Esophagus muscularis mucosa (tissue), 4 donors: Measurements from ENCODE around the gene EPHB3. TPM values are rescaled to one million over a fixed set of nuclear protein-coding genes. Genes with fewer than 3 reads are reported as not detected.

Experiments
- DNase-seq: peaks from one replicate; pipeline ENCODE4 v3.0.0-alpha.2; 2017; ENCODE audit errors: extremely low spot score
- H3K27ac ChIP-seq, 4 donors: fragments of 200-600 bp; sonication (generic); replicated peaks in 1 of 4; 1 replicate in 3 of 4; 2 replicates in 1 of 4; pipeline ENCODE4 v1.5.1; 2016 to 2019; ENCODE audit warnings: mild to moderate bottlenecking in 1 of 4
- H3K27me3 ChIP-seq, 4 donors: fragments of 200-600 bp; sonication (generic); one replicate each; pipeline versions ENCODE4 v1.5.1 to v1.6.0; 2016 to 2019
- H3K36me3 ChIP-seq, 4 donors: fragments of 200-600 bp; sonication (generic); one replicate each; pipeline ENCODE4 v1.5.1; 2016 to 2019
- H3K4me1 ChIP-seq, 4 donors: fragments of 200-600 bp; sonication (generic); one replicate each; pipeline ENCODE4 v1.5.1; 2016 to 2019
- H3K4me3 ChIP-seq, 4 donors: fragments of 200-600 bp; sonication (generic); 1 replicate in 2 of 4; 2 replicates in 2 of 4; pipeline ENCODE4 v1.5.1; 2016 to 2019; ENCODE audit warnings: mild to moderate bottlenecking in 4 of 4, moderate library complexity in 1 of 4
- H3K9me3 ChIP-seq, 4 donors: fragments of 200-600 bp; sonication (generic); 1 replicate in 3 of 4; 2 replicates in 1 of 4; pipeline ENCODE4 v1.5.1; 2016 to 2019
- EP300 ChIP-seq: sonication (generic); formaldehyde crosslinking; IDR thresholded peaks from one replicate; pipeline ENCODE4 v1.6.1; 2017; ENCODE audit warnings: antibody characterized with exemption
- POLR2A ChIP-seq: fragments of 450-650 bp; IDR thresholded peaks from one replicate; pipeline ENCODE4 v1.6.1; 2017; ENCODE audit warnings: antibody characterized with exemption, moderate library complexity, mild to moderate bottlenecking, low read depth
- POLR2AphosphoS5 ChIP-seq, 2 donors: sonication (generic); formaldehyde crosslinking; IDR thresholded peaks; one replicate each; pipeline ENCODE4 v1.6.1; 2017; ENCODE audit warnings: antibody characterized with exemption in 2 of 2
- WGBS: methylation state at CpG from one replicate; pipeline ENCODE4 v1.1.5; 2018; 5-methylcytosine and 5-hydroxymethylcytosine counted together
- intact Hi-C: fragments of 100-400 bp; cut with DNase I; formaldehyde crosslinking; loops from one replicate; pipeline ENCODE4 v1.15.1; 2023
- total RNA-seq, 4 donors: library from RNA; depleted of rRNA; stranded (reverse); fragments of >200 nt; gene quantifications; one replicate each; pipeline versions ENCODE4 v1.1.0 to v1.2.1, GENCODE V29; 2016
- TF ChIP-seq, protein P1 (sequence below), 3 experiments: fragments of 200-600 bp in 2 of 3; fragments of 450-650 bp in 1 of 3; sonication (generic) in 2 of 3; IDR thresholded peaks; one replicate each; pipeline ENCODE4 v1.5.1; 2017 to 2019; ENCODE audit warnings: antibody characterized with exemption in 3 of 3, mild to moderate bottlenecking in 2 of 3, moderate library complexity in 1 of 3

The EPHB3 gene
- total RNA-seq, 4 donors from 2014 or later: 1.5 to 6.1 (median 3.5) TPM

DNA sequence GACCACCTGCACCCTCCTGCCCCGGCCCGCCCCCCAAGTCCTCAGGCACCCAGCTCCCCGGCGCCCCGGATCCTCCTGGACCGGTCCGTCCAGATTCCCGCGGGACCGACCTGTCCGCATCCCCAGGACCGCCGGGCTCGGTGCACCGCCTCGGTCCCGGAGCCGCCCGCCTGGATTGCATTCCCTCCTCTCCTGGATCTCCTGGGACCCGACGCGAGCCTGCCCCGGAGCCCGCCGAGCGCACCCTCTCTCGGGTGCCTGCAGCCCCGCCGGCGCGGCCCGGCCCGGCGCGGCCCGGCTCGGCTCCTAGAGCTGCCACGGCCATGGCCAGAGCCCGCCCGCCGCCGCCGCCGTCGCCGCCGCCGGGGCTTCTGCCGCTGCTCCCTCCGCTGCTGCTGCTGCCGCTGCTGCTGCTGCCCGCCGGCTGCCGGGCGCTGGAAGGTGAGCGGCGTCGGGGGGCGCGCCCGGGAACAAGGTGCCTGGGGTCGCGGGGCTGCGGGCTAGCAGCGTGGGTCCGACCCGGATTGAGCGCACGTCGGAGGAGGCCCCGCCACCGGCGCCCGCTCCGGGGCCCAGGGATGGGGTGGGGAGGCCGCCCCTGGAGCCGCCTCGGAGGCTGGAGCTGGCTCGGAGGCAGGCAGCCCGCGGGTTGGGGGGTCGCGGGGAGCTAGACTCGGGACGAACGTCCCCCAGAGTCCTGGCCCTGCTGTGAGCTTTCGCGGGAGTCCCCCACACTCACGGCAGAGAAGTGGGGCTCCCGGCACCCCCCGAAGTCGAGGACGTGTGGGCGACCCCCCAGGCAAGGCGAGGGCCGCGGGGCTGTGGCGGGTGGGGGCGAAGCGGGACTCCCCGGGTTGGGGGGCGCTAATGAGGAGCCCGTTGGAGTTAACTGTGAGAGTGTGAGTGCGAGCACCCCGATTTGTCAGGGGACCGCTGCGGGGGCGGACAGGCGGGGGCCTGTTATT is 610 bp downstream of the EPHB3 start:
- Histone ChIP-seq H3K4me3 (peak overlapping the region; percentile 77 to 82 (median 79)), H3K4me1 (peaks cover 15 to 64% (median 61%) of the 10 kb centered on the region in 4 donors), H3K27ac (peak overlapping the region; percentile 73 to 89 (median 84)), H3K27me3 (no peaks in the 10 kb centered on the region), H3K36me3 (no peaks in the 10 kb centered on the region), H3K9me3 (no peaks in the 10 kb centered on the region)
- intact Hi-C loops: loop anchor here (1.0 kb wide), 1 partner anchor 218 kb away; no protein-coding TSS in a partner anchor
- no peak for TF ChIP-seq EP300
- no peak for TF ChIP-seq POLR2AphosphoS5 (IDR thresholded peaks at IDR 0.05)
- TF ChIP-seq, protein P1, sequence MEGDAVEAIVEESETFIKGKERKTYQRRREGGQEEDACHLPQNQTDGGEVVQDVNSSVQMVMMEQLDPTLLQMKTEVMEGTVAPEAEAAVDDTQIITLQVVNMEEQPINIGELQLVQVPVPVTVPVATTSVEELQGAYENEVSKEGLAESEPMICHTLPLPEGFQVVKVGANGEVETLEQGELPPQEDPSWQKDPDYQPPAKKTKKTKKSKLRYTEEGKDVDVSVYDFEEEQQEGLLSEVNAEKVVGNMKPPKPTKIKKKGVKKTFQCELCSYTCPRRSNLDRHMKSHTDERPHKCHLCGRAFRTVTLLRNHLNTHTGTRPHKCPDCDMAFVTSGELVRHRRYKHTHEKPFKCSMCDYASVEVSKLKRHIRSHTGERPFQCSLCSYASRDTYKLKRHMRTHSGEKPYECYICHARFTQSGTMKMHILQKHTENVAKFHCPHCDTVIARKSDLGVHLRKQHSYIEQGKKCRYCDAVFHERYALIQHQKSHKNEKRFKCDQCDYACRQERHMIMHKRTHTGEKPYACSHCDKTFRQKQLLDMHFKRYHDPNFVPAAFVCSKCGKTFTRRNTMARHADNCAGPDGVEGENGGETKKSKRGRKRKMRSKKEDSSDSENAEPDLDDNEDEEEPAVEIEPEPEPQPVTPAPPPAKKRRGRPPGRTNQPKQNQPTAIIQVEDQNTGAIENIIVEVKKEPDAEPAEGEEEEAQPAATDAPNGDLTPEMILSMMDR (IDR thresholded peaks at IDR 0.05): no peak
- no peak for TF ChIP-seq POLR2A
- 7% methylated on average over 12 of the region's 109 CpGs for WGBS
- DNase-seq: no peak

DNA sequence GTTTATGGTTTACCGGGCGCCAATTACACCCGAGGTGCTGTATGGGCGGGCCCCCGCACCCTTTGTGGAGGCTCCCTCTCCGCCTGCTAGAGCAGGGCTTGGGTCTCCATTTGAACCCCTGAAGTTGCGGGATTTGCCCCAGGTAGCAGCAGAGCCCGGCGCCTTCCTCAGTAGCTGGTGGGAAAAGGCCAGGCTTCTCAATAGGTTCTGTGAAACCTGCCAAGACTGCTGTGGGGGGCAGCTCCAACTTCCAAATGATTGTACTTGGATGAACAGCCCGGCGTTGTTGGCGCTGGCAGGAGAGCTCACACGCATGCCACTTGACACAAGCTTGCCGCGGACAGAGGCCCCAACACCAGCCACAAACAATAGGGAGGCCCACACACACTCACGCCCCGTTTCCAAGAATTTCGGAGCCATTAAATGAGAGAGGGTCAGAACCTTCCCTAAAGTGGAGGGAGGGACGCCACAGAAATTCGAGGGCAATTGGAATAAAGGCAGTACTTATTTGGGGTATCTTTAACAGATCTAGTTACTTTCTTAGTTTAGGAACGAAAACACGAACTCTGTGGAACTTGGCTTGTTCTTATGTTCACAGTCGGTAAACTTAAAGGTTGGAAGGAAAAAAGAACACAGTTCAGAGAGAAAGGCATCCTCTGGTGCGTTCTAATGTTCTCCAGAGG is 1.4 kb downstream of the EPHB3 start:
- Histone ChIP-seq H3K27me3 (no peaks in the 10 kb centered on the region), H3K4me1 (peaks cover 17 to 72% (median 70%) of the 10 kb centered on the region in 4 donors), H3K4me3 (peak overlapping the region; percentile 77 to 82 (median 79)), H3K36me3 (no peaks in the 10 kb centered on the region), H3K9me3 (no peaks in the 10 kb centered on the region), H3K27ac (peak overlapping the region; percentile 73 to 89 (median 84))
- no peak for DNase-seq
- intact Hi-C loops: no loop called here
- WGBS: 31% methylated on average over 9 of the region's 24 CpGs
- TF ChIP-seq EP300 (no peak), POLR2A (no peak), POLR2AphosphoS5 (IDR thresholded peaks at IDR 0.05) (no peak)
- TF ChIP-seq, protein P1 (IDR thresholded peaks at IDR 0.05): no peak

DNA sequence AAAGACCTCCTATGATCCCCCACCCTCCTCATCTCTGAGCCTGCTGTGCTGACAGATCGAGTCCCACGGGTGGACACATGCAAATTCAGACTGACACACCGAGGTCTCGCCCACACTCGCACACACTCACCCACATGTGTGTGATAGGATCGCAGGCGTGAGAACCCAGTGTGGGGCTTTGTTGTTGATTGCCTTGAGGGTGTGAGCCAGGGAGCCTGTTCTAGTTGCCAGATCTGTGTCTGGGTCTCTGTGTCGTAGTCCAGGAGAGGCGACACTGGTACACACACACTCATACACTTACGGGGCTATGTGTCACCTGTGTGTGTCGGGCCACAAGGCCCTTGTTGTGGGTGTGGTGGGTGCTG is 2.0 kb downstream of the EPHB3 start:
- Histone ChIP-seq H3K27ac (peak overlapping the region; percentile 73 to 89 (median 84)), H3K9me3 (no peaks in the 10 kb centered on the region), H3K4me3 (peak overlapping the region; percentile 77 to 82 (median 79)), H3K27me3 (no peaks in the 10 kb centered on the region), H3K36me3 (no peaks in the 10 kb centered on the region), H3K4me1 (peaks cover 22 to 78% (median 75%) of the 10 kb centered on the region in 4 donors)
- intact Hi-C loops: no loop called here
- TF ChIP-seq EP300 (no peak), POLR2AphosphoS5 (IDR thresholded peaks at IDR 0.05) (no peak), POLR2A (no peak)
- TF ChIP-seq, protein P1 (IDR thresholded peaks at IDR 0.05): no peak
- no peak for DNase-seq
- 45% methylated on average over 11 of the region's 11 CpGs for WGBS

DNA sequence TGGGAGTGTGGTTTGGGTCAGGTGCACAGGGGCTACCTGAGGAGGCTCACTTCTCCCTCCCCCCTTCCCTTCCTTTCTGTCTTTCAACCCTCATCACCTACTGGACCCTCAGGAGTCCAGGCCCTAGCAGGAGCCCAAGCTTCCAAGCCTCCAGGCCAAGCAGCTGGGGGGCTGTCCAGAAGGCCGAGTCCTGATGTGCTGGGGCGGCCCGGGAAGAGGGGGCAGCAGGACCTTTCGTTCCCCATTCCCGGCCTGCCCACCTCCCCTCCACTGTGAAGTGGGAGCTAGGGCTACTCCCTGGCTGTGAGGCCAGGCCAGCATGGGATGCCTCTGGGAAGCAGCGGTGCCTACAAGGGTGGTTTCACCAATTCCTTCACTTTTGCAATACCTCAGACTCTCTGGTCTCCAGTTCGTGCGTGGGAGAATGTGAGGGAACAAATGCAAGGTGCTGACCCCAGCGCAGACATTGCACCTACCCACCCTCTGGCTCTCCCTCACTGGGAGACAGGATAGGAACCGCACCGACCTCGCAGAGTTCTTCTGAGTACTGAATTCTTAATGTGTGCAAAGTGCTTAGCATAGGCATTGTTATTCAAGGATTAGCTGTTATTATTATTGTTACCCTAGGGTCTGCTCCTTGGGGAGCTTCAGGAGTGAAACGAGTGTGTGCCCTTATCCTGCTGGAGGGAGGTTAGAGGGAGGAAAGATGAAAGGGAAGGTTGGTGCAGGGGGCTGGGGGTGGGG is 2.5 kb downstream of the EPHB3 start:
- no peaks in the 10 kb centered on the region for H3K27me3 ChIP-seq
- WGBS: 79% methylated on average over 8 of the region's 13 CpGs
- peak overlapping the region; percentile 73 to 89 (median 84) for H3K27ac ChIP-seq
- no peak for TF ChIP-seq POLR2AphosphoS5 (IDR thresholded peaks at IDR 0.05)
- TF ChIP-seq, protein P1 (IDR thresholded peaks at IDR 0.05): no peak
- no peak for TF ChIP-seq EP300
- no peak for TF ChIP-seq POLR2A
- H3K4me1 ChIP-seq: peaks cover 24 to 80% (median 78%) of the 10 kb centered on the region in 4 donors
- peak overlapping the region in 3 of 4 donors; percentile 77 to 82 (median 80) for H3K4me3 ChIP-seq
- no peaks in the 10 kb centered on the region for H3K9me3 ChIP-seq
- intact Hi-C loops: no loop called here
- DNase-seq: no peak
- H3K36me3 ChIP-seq: no peaks in the 10 kb centered on the region
